IMR-90 (cell line): ENCODE data around the gene FAM90A1. TPM values are rescaled to one million over a fixed set of nuclear protein-coding genes. Genes with fewer than 3 reads are reported as not detected.
"Not testable (repeated sequence)": the region's sequence is repeated elsewhere in the genome, so short reads cannot be mapped to it uniquely, and the experiment has no call there.

Experiments used
- ATAC-seq: fragments of 200-7000 bp; cut with Tn5 transposase; 2 replicates; pipeline ENCODE4 v1.9.1; 2020; ENCODE audit warnings: low read depth, mild to moderate bottlenecking, moderate library complexity
- BruUV-seq: library from RNA; stranded (reverse); fragments of 400-500 nt; replicated peaks from 2 replicates; lab custom pipeline; 2021; lab: Mats Ljungman, UMichigan
- CTCF ChIA-PET: fragments of 300-600 bp; formaldehyde crosslinking; extraction: SDS; loops from one replicate; lab custom pipeline; 2021; ENCODE audit warnings: antibody characterized with exemption; lab: Yijun Ruan, JAX
- POLR2A ChIA-PET: fragments of 300-600 bp; sonication (Branson Sonifier 250); formaldehyde crosslinking; loops from one replicate; lab custom pipeline; 2022; ENCODE audit warnings: antibody characterized with exemption; ENCODE audit not compliant: unreplicated experiment; lab: Charles Lee
- DNase-seq: peaks from one replicate; pipeline ENCODE4 v3.0.0; 2013
- H2AFZ ChIP-seq: replicated peaks from 2 replicates; pipeline ENCODE3; 2013; ENCODE audit warnings: low read length, mild to moderate bottlenecking; ENCODE audit not compliant: poor library complexity
- H2AK5ac ChIP-seq: 2 replicates; pipeline ENCODE4 v1.6.1; 2013; ENCODE audit warnings: low read depth, low read length, inconsistent platforms
- H2AK9ac ChIP-seq: replicated peaks from 2 replicates; pipeline ENCODE3; 2013; ENCODE audit warnings: mild to moderate bottlenecking, low read depth, low read length, moderate library complexity; ENCODE audit not compliant: poor library complexity
- H2BK120ac ChIP-seq: 2 replicates; pipeline ENCODE4 v1.6.1; 2013; ENCODE audit warnings: low read depth, low read length, inconsistent platforms
- H2BK15ac ChIP-seq: 3 replicates; pipeline ENCODE4 v1.6.1; 2013; ENCODE audit warnings: low read depth, low read length, inconsistent platforms
- H2BK20ac ChIP-seq: 2 replicates; pipeline ENCODE4 v1.6.1; 2013; ENCODE audit warnings: low read depth, mild to moderate bottlenecking, inconsistent platforms, low read length, moderate library complexity
- H2BK5ac ChIP-seq: 2 replicates; pipeline ENCODE4 v1.6.1; 2013; ENCODE audit warnings: mild to moderate bottlenecking, low read depth, low read length, inconsistent platforms; ENCODE audit not compliant: poor library complexity, severe bottlenecking
- H3K14ac ChIP-seq: replicated peaks from 2 replicates; pipeline ENCODE4 v1.6.1; 2013; ENCODE audit warnings: low read depth, low read length, inconsistent platforms
- H3K18ac ChIP-seq: 2 replicates; pipeline ENCODE4 v1.6.1; 2013; ENCODE audit warnings: low read depth, low read length, control low read depth
- H3K23ac ChIP-seq: 2 replicates; pipeline ENCODE4 v1.6.1; 2013; ENCODE audit warnings: low read depth, low read length, inconsistent platforms
- H3K27ac ChIP-seq: 2 replicates; pipeline ENCODE4 v1.5.1; 2013; ENCODE audit warnings: mild to moderate bottlenecking, control low read depth, low read length; ENCODE audit not compliant: insufficient read depth
- H3K27me3 ChIP-seq: 2 replicates; pipeline ENCODE4 v1.6.1; 2013; ENCODE audit warnings: low read length; ENCODE audit not compliant: control insufficient read depth, insufficient read depth
- H3K36me3 ChIP-seq: 2 replicates; pipeline ENCODE4 v1.6.1; 2013; ENCODE audit warnings: low read length, mixed read lengths; ENCODE audit not compliant: control insufficient read depth, insufficient read depth
- H3K4ac ChIP-seq: 2 replicates; pipeline ENCODE4 v1.6.1; 2013; ENCODE audit warnings: low read depth, low read length, inconsistent platforms
- H3K4me1 ChIP-seq: 2 replicates; pipeline ENCODE4 v1.6.1; 2013; ENCODE audit warnings: low read length, mixed read lengths; ENCODE audit not compliant: control insufficient read depth, insufficient read depth
- H3K4me2 ChIP-seq: 2 replicates; pipeline ENCODE4 v1.6.1; 2013; ENCODE audit warnings: low read depth, mild to moderate bottlenecking, control low read depth, low read length, moderate library complexity
- H3K4me3 ChIP-seq: 2 replicates; pipeline ENCODE4 v1.5.1; 2013; ENCODE audit warnings: low read depth, mild to moderate bottlenecking, control low read depth, low read length, moderate library complexity; ENCODE audit not compliant: insufficient read depth
- H3K56ac ChIP-seq: 2 replicates; pipeline ENCODE4 v1.6.1; 2013; ENCODE audit warnings: low read length, inconsistent platforms; ENCODE audit not compliant: insufficient read depth; ENCODE audit errors: extremely low read depth
- H3K79me1 ChIP-seq, 2 experiments: 2 replicates each; pipeline ENCODE4 v1.6.1; 2013; ENCODE audit warnings: low read length in 2 of 2, inconsistent platforms in 1 of 2, low read depth in 1 of 2
- H3K9ac ChIP-seq: 2 replicates; pipeline ENCODE4 v1.6.1; 2013; ENCODE audit warnings: low read depth, low read length, control low read depth
- H3K9me1 ChIP-seq: 2 replicates; pipeline ENCODE4 v1.6.1; 2013; ENCODE audit warnings: low read length, inconsistent platforms; ENCODE audit not compliant: insufficient read depth
- H3K9me3 ChIP-seq: 2 replicates; pipeline ENCODE4 v1.6.1; 2013; ENCODE audit warnings: low read length; ENCODE audit not compliant: control insufficient read depth, insufficient read depth
- H4K20me1 ChIP-seq: 2 replicates; pipeline ENCODE4 v1.6.1; 2013; ENCODE audit warnings: low read length, inconsistent platforms; ENCODE audit not compliant: insufficient read depth
- H4K5ac ChIP-seq: 2 replicates; pipeline ENCODE4 v1.6.1; 2013; ENCODE audit warnings: mild to moderate bottlenecking, low read depth, low read length, control low read depth
- H4K8ac ChIP-seq, 2 experiments: 2 replicates each; pipeline ENCODE4 v1.6.1; 2013; ENCODE audit warnings: low read depth in 2 of 2, low read length in 2 of 2, control low read depth in 1 of 2, inconsistent platforms in 1 of 2
- H4K91ac ChIP-seq: 2 replicates; pipeline ENCODE4 v1.6.1; 2013; ENCODE audit warnings: low read depth, low read length, inconsistent platforms; ENCODE audit not compliant: insufficient read depth
- CEBPB ChIP-seq: IDR thresholded peaks from 2 replicates; pipeline ENCODE4 v1.6.1; 2012; ENCODE audit warnings: low read depth, low read length, improper control_type of control experiment
- FOS ChIP-seq: fragments of 150-350 bp; IDR thresholded peaks from 2 replicates; pipeline ENCODE4 v1.6.1; 2016; ENCODE audit warnings: low read depth, low read length
- WGBS, 2 experiments: methylation state at CpG; one replicate each; pipeline versions ENCODE4 v1.1.5 to v1.1.7; 2013; ENCODE audit warnings: missing lambda C conversion rate in 2 of 2; ENCODE audit not compliant: insufficient read length in 1 of 2; ENCODE audit errors: extremely low coverage in 2 of 2; 5-methylcytosine and 5-hydroxymethylcytosine counted together
- dilution Hi-C: fragments of 300-500 bp; cut with HindIII; formaldehyde crosslinking; loops from one replicate; pipeline ENCODE4 v1.14.3; 2018; ENCODE audit warnings: low sequenced_read_pairs; ENCODE audit not compliant: unreplicated experiment
- in situ Hi-C: fragments of 300-500 bp; cut with MboI; formaldehyde crosslinking; loops from 3 replicates; pipeline ENCODE4 v1.14.3; 2019; ENCODE audit warnings: low sequenced_read_pairs, inconsistent platforms, mixed read lengths
- intact Hi-C: fragments of 100-400 bp; cut with micrococcal nuclease; formaldehyde crosslinking; loops from 2 replicates; pipeline ENCODE4 v1.10.0; 2022
- polyA plus RNA-seq, 3 experiments: library from polyadenylated mRNA; depleted of rRNA; stranded (reverse); fragments of >200 nt; gene quantifications; 2 replicates each; pipeline ENCODE4 v1.2.3, GENCODE V29; 2012; ENCODE audit warnings: low replicate concordance in 1 of 3
- total RNA-seq: library from RNA; depleted of rRNA; stranded (reverse); fragments of >200 nt; gene quantifications from 2 replicates; pipeline ENCODE4 v1.2.3, GENCODE V29; 2012

The FAM90A1 gene
- total and polyA plus RNA-seq, 2 of the 4 experiments (the other 2 are of a cell fraction) = 0.09 TPM; not detected in 1

GRCh38 chr12:8246941-8247535 lies 19.6 kb upstream of the FAM90A1 start:
- H2BK20ac ChIP-seq = peak overlapping the region; percentile 90; the same call in 1 of the 2 replicates
- H3K4ac ChIP-seq = peak overlapping the region; percentile 89; the same call in 1 of the 2 replicates
- peak overlapping the region; percentile 78; the same call in 1 of the 2 replicates for H3K14ac ChIP-seq
- H3K9me3 ChIP-seq, POLR2A ChIA-PET, ATAC-seq, H2AK9ac ChIP-seq, H3K9me1 ChIP-seq, dilution Hi-C loops, H3K79me1 ChIP-seq, H2BK5ac ChIP-seq, H3K36me3 ChIP-seq, H3K4me2 ChIP-seq, H3K4me3 ChIP-seq, CTCF ChIA-PET, H3K4me1 ChIP-seq, intact Hi-C loops, H4K20me1 ChIP-seq, in situ Hi-C loops, BruUV-seq, H3K27me3 ChIP-seq, H3K9ac ChIP-seq, H2AFZ ChIP-seq: not testable (repeated sequence)
- peak overlapping the region; percentile 30; the same call in 1 of the 2 replicates for H3K27ac ChIP-seq
- H3K56ac ChIP-seq = 0 out of 2 replicates have a peak overlapping the region, but pooled peaks have one; percentile 28
- peak overlapping the region; percentile 78; the same call in 1 of the 2 replicates for H2AK5ac ChIP-seq
- H2BK15ac ChIP-seq = peak overlapping the region; percentile 83; the same call in 1 of the 3 replicates
- no CpG with 5 or more reads among the region's 4 CpGs for WGBS, 2 experiments
- peak overlapping the region; percentile 66 to 92 for H4K8ac ChIP-seq
- peak overlapping the region; percentile 24; the same call in 1 of the 2 replicates for H3K23ac ChIP-seq
- 0 out of 2 replicates have a peak overlapping the region, but pooled peaks have one; percentile 1 for H3K18ac ChIP-seq
- peak overlapping the region; percentile 87 for H2BK120ac ChIP-seq
- peak; percentile 82 for DNase-seq
- H4K91ac ChIP-seq = peak overlapping the region; percentile 89
- 0 out of 2 replicates have a peak overlapping the region, but pooled peaks have one; percentile 4 for H4K5ac ChIP-seq
- peak; percentile 40; the same call in 1 of the 2 replicates for TF ChIP-seq FOS
- TF ChIP-seq CEBPB = 0 out of 2 replicates have a peak, but pooled peaks have one; percentile 16

- Histone ChIP-seq H2AFZ (peak overlapping the region; percentile 83), H4K8ac (peak overlapping the region; percentile 84 to 96), H3K56ac (0 out of 2 replicates have a peak overlapping the region, but pooled peaks have one; percentile 65), H3K14ac (peak overlapping the region; percentile 76), H2BK5ac (peak overlapping the region; percentile 74), H3K27ac (peak overlapping the region; percentile 83), H2BK120ac (peak overlapping the region; percentile 79; the same call in 1 of the 2 replicates), H3K4me3 (peak overlapping the region; percentile 59), H3K18ac (peak overlapping the region; percentile 91), H4K5ac (peak overlapping the region; percentile 88), H4K91ac (peak overlapping the region; percentile 78), H3K9ac (peak overlapping the region; percentile 69), H3K4me2 (peak overlapping the region; percentile 92), H2AK5ac (peak overlapping the region; percentile 51), H3K4ac (peak overlapping the region; percentile 76), H2BK15ac (peak overlapping the region; percentile 94)
- BruUV-seq, H3K27me3 ChIP-seq, intact Hi-C loops, H3K36me3 ChIP-seq, CTCF ChIA-PET, H4K20me1 ChIP-seq, dilution Hi-C loops, H3K4me1 ChIP-seq, H3K9me3 ChIP-seq, H3K9me1 ChIP-seq, H2BK20ac ChIP-seq, in situ Hi-C loops, DNase-seq, POLR2A ChIA-PET, H2AK9ac ChIP-seq, H3K23ac ChIP-seq, H3K79me1 ChIP-seq, ATAC-seq: not testable (repeated sequence)
- WGBS, 2 experiments = 8% methylated on average over 5 of the region's 35 CpGs; no CpG with 5 or more reads in 1 of the 2 experiments
Observed at GRCh38 chr12:8243682-8244161, 16.3 kb upstream of the FAM90A1 start.
